Measurements from ENCODE around the gene RTN4R. TPM values are rescaled to one million over a fixed set of nuclear protein-coding genes. Genes with fewer than 3 reads are reported as not detected.
A peak's percentile ranks its signal among the peaks of the same experiment; 100 is the strongest.
"Not testable (repeated sequence)": the region's sequence is repeated elsewhere in the genome, so short reads cannot be mapped to it uniquely, and the experiment has no call there.

The RTN4R gene
- polyA plus RNA-seq, 4 donors: 2.9 to 25.7 (median 4.4) TPM

DNA sequence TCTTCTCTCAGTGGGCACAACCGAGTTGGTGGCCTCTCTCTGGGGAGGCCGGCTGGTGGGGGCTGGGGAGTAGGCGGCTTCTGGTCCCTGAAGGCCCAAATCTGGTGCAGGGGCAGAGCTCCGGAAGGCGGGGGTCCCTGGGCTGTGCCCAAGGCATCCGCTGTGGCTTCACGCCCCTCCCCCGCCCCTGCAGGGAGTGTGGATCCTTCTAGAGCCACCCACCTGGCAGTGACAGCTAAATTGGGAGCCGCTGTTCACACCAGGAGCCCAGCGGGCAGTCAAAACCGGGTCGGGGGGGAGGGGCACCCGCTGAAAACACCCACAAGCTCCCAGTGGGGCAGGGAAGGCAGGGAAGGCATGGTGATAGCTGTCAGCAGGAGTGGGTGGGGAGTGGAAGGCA, 4.6 kb upstream of the RTN4R start:
- no peaks in the 10 kb centered on the region for H3K36me3 ChIP-seq (ENCODE audit: control insufficient read depth in 3 of 3, insufficient read depth in 2 of 3, low read depth in 1 of 3, low read length in 3 of 3)
- H3K4me3 ChIP-seq (ENCODE audit: low read depth in 1 of 3, low read length in 3 of 3): no peak overlapping the region
- no peak overlapping the region for H3K27ac ChIP-seq (ENCODE audit: low read depth in 1 of 3, low read length in 2 of 3)
- 78 to 83% (median 83%) methylated on average over 13 of the region's 13 CpGs for WGBS, 3 donors
- H3K9me3 ChIP-seq (ENCODE audit: control insufficient read depth in 2 of 2, insufficient read depth in 1 of 2, low read depth in 1 of 2, low read length in 1 of 2): no peaks in the 10 kb centered on the region
- DNase-seq (no peak), FAIRE-seq (no peak)
- H3K27me3 ChIP-seq (ENCODE audit: control insufficient read depth in 3 of 3, insufficient read depth in 3 of 3, low read length in 3 of 3): no peaks in the 10 kb centered on the region
- peaks cover 0 to 5% (median 0%) of the 10 kb centered on the region in 3 donors for H3K4me1 ChIP-seq (ENCODE audit: control insufficient read depth in 3 of 3, insufficient read depth in 2 of 3, low read depth in 1 of 3, low read length in 2 of 3)

DNA sequence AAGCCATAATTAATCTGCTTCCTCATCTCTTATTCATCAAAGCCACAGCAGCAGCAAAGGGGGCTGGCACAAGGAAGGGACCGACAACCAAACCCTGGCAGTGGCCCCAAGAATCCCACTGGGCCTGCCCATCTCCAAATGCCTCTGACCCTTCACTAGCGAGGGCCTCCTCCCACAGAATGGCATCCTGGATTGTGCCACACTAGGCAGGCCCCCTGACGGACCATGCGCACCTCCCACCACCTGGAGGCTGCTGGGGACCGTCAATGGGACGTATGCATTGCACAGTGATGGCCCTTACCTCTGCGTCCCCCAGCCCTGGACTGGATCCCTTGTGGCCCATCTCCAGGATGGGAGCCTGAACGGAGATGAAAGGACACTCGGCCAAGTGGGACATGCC, 4.1 kb upstream of the RTN4R start:
- FAIRE-seq (no peak), DNase-seq (no peak)
- Histone ChIP-seq H3K27ac (ENCODE audit: low read depth in 1 of 3, low read length in 2 of 3) (no peak overlapping the region), H3K9me3 (ENCODE audit: control insufficient read depth in 2 of 2, insufficient read depth in 1 of 2, low read depth in 1 of 2, low read length in 1 of 2) (no peaks in the 10 kb centered on the region), H3K27me3 (ENCODE audit: control insufficient read depth in 3 of 3, insufficient read depth in 3 of 3, low read length in 3 of 3) (peaks cover 0 to 4% (median 0%) of the 10 kb centered on the region in 3 donors), H3K4me3 (ENCODE audit: low read depth in 1 of 3, low read length in 3 of 3) (no peak overlapping the region), H3K4me1 (ENCODE audit: control insufficient read depth in 3 of 3, insufficient read depth in 2 of 3, low read depth in 1 of 3, low read length in 2 of 3) (peaks cover 0 to 9% (median 0%) of the 10 kb centered on the region in 3 donors), H3K36me3 (ENCODE audit: control insufficient read depth in 3 of 3, insufficient read depth in 2 of 3, low read depth in 1 of 3, low read length in 3 of 3) (no peaks in the 10 kb centered on the region)
- 87 to 90% (median 88%) methylated on average over 9 of the region's 9 CpGs for WGBS, 3 donors

DNA sequence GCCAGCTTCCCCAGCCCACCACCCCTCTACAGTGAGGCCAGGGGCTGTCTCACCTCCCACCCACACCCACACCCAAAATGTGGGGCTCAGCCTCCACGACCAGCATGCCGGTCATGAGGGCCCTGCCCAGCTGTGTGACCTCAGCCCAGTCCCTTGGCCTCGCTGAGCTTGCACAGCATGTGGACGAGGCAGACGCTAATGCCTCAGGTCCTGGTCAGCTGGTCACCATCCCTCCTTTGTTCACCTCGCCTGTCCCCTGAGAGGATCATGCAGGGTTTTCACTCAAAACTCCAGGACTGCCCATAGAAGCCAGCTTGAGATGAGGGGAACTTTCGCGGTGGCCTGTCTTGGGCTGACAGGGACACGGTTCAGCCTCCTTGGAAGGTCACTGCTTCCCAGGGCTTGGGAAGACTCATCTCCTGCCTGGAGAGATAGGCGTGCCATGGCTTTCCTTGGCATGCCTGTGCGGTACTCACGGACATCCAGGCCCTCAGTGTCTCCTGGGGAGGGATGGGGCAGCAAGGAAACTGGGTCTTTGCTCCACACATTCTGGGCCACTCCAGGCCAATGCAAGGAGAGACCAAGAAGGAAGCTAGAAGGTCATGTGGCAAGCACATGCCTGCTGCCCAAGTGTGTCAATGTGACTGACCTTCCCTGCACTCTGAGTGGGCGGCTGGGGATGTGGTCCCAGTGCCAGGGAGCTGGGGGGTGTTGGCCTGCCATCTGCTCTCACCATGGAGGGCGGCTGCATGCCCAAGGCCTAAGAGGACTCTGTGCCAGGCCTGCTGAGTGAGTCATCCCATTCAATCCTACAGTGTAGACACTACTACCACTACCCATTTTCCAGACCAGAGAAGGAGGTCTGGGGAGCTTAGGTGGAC, 3.2 kb upstream of the RTN4R start:
- H3K9me3 ChIP-seq (ENCODE audit: control insufficient read depth in 2 of 2, insufficient read depth in 1 of 2, low read depth in 1 of 2, low read length in 1 of 2): no peaks in the 10 kb centered on the region
- H3K27me3 ChIP-seq (ENCODE audit: control insufficient read depth in 3 of 3, insufficient read depth in 3 of 3, low read length in 3 of 3): peaks cover 0 to 6% (median 0%) of the 10 kb centered on the region in 3 donors
- H3K4me1 ChIP-seq (ENCODE audit: control insufficient read depth in 3 of 3, insufficient read depth in 2 of 3, low read depth in 1 of 3, low read length in 2 of 3): peaks cover 0 to 12% (median 0%) of the 10 kb centered on the region in 3 donors
- no peak overlapping the region for H3K4me3 ChIP-seq (ENCODE audit: low read depth in 1 of 3, low read length in 3 of 3)
- no peak overlapping the region for H3K27ac ChIP-seq (ENCODE audit: low read depth in 1 of 3, low read length in 2 of 3)
- H3K36me3 ChIP-seq (ENCODE audit: control insufficient read depth in 3 of 3, insufficient read depth in 2 of 3, low read depth in 1 of 3, low read length in 3 of 3): no peaks in the 10 kb centered on the region
- no peak for DNase-seq
- WGBS, 3 donors: 82 to 91% (median 83%) methylated on average over 12 to 14 of the region's 14 CpGs
- FAIRE-seq: no peak

DNA sequence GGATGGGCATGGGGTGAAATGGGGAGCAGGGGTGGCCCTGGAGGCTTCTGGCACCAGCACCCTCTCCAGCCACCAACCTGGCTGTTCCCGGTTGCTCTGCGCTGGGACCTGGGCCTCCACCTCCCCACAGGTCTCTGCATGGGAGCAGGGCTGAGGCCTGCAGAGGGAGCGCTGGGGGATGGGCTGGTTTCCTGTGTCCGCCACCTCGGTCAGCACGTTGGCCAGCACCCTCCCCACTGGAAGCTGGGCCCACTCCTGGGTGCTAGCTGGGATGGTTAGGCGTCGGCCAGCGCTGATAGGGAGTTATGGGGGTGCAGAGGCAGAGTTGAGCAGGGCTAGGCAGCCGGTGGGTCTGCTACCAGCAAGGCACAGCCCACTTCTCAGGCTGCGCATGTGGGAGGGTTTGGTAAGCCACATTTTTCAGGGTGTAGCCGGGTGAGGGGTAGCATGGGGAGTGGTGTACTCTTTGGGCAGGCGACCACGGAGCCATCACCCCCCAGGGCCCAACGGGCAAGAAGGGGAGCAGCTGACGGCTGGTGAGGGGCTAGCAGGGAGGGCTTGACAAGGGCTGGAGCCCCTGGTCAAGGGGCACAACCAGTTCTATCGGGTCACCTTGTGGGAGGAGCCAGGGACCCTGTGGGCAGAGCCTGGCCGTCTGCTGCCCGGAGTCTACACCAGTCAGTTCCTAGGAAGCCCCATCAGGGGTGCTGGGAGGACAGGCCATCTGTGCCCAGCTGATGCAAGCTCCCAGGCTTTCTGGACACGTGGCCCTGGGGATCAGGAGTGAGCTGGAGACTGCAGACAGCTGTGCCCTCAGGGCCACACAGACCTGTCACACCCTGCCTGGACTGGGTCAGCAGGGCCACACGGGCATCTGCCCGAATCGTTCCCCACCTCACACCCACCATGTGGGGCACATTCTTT, 2.3 kb upstream of the RTN4R start:
- H3K27me3 ChIP-seq (ENCODE audit: control insufficient read depth in 3 of 3, insufficient read depth in 3 of 3, low read length in 3 of 3); H3K27ac ChIP-seq (ENCODE audit: low read depth in 1 of 3, low read length in 2 of 3); H3K9me3 ChIP-seq (ENCODE audit: control insufficient read depth in 2 of 2, insufficient read depth in 1 of 2, low read depth in 1 of 2, low read length in 1 of 2); DNase-seq; FAIRE-seq; H3K36me3 ChIP-seq (ENCODE audit: control insufficient read depth in 3 of 3, insufficient read depth in 2 of 3, low read depth in 1 of 3, low read length in 3 of 3); H3K4me3 ChIP-seq (ENCODE audit: low read depth in 1 of 3, low read length in 3 of 3): not testable (repeated sequence)
- peaks cover 0 to 12% (median 0%) of the 10 kb centered on the region in 3 donors for H3K4me1 ChIP-seq (ENCODE audit: control insufficient read depth in 3 of 3, insufficient read depth in 2 of 3, low read depth in 1 of 3, low read length in 2 of 3)
- 69 to 77% (median 75%) methylated on average over 17 to 23 of the region's 23 CpGs for WGBS, 3 donors

DNA sequence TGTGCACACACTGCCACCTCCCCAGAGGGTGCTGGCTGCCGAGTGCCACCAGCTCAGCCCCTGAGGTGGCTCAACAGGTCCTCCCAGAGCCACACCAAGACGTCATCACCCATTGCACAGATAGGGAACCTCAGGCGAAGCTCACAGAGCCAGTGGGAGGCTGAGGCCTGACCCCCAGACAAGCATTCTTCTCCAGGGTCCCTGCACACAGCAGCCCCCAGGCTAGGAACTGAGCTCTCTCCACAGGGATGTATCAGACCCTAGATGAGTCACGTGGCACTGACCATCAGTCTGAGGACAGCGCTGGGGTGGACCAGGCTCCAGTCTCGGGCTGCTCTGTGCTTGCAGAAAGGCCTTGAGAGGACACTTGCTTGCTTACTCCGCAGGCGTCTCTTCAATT, 1.6 kb upstream of the RTN4R start:
- peaks cover 0 to 12% (median 0%) of the 10 kb centered on the region in 3 donors for H3K4me1 ChIP-seq (ENCODE audit: control insufficient read depth in 3 of 3, insufficient read depth in 2 of 3, low read depth in 1 of 3, low read length in 2 of 3)
- H3K36me3 ChIP-seq (ENCODE audit: control insufficient read depth in 3 of 3, insufficient read depth in 2 of 3, low read depth in 1 of 3, low read length in 3 of 3); H3K27ac ChIP-seq (ENCODE audit: low read depth in 1 of 3, low read length in 2 of 3); FAIRE-seq; H3K4me3 ChIP-seq (ENCODE audit: low read depth in 1 of 3, low read length in 3 of 3); H3K27me3 ChIP-seq (ENCODE audit: control insufficient read depth in 3 of 3, insufficient read depth in 3 of 3, low read length in 3 of 3); DNase-seq; H3K9me3 ChIP-seq (ENCODE audit: control insufficient read depth in 2 of 2, insufficient read depth in 1 of 2, low read depth in 1 of 2, low read length in 1 of 2): not testable (repeated sequence)
- WGBS, 3 donors: 68 to 82% (median 80%) methylated on average over 7 to 8 of the region's 8 CpGs

DNA sequence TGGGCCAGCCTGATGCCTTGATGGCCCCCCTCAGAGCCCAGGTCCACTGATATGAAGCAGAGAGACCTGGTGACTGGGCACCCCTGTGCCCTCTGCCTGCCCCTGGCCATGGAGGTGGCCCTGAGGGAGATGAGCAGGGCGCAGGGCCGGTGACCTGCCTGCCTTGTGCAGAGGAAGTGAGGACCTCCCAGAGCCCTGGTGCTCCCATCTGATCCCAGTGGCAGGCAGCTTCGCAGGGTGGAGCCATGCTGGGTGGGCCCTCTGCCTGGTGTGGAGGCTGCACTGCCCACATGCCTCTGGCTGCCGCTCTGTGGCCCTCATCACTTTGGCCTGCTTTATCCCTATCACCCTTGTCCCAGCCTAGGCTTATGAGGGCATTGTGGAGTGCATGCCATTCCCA, 1.1 kb upstream of the RTN4R start:
- DNase-seq: not testable (repeated sequence)

DNA sequence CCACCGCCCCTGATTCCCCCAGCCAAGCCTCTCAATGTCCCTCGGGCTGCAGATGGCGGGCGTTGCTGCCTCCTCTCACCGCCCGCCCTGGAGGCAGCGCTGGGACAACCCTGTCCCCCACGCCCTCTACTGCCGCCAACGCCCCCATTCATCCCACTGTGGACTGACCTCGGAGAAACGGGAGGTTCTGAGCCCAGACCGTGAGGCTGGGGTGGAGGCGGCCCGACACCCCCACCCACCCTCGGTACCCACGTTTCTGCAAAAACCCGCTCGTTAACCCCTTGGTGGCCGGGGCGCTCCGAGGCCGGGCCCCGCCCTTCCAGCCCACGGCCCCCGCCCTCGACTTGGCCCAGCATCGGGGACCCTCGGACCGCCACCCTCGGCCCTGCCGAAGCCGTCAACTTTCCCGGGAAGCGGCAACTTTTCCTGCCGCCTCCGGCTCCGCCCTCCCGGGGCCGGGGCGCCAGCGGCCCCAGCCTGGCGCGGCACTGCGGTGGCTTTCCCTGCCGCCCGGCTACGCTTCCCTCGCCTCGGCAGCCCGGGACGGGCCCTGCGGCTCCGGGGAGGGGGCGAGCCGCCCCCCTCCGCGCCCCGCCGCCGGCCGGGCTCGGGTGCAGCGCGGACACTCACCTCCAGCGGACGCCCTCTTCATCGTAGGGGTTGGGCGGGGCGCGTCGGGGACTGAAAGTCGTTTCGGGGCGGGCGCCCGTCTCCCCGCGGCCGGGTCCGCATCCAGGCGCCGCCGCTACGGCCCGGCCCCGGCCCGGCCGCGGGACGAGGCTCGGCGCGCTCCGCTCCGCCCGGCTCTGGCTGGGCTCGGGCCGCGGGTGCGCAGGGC, 458 bp downstream of the RTN4R start:
- DNase-seq (peak; percentile 27 to 63), FAIRE-seq (no peak)
- no peaks in the 10 kb centered on the region for H3K9me3 ChIP-seq (ENCODE audit: control insufficient read depth in 2 of 2, insufficient read depth in 1 of 2, low read depth in 1 of 2, low read length in 1 of 2)
- H3K4me3 ChIP-seq (ENCODE audit: low read depth in 1 of 3, low read length in 3 of 3): peak overlapping the region; percentile 17 to 71 (median 19)
- H3K36me3 ChIP-seq (ENCODE audit: control insufficient read depth in 3 of 3, insufficient read depth in 2 of 3, low read depth in 1 of 3, low read length in 3 of 3): no peaks in the 10 kb centered on the region
- 1 to 2% (median 2%) methylated on average over 60 to 101 of the region's 101 CpGs for WGBS, 3 donors
- H3K27ac ChIP-seq (ENCODE audit: low read depth in 1 of 3, low read length in 2 of 3): peak overlapping the region in 1 of 3 donors; percentile 57
- peaks cover 0 to 14% (median 0%) of the 10 kb centered on the region in 3 donors for H3K4me1 ChIP-seq (ENCODE audit: control insufficient read depth in 3 of 3, insufficient read depth in 2 of 3, low read depth in 1 of 3, low read length in 2 of 3)
- H3K27me3 ChIP-seq (ENCODE audit: control insufficient read depth in 3 of 3, insufficient read depth in 3 of 3, low read length in 3 of 3): peaks cover 0 to 6% (median 0%) of the 10 kb centered on the region in 3 donors

More for the DNA sequence above, 1.1 kb upstream of the RTN4R start:
- H3K9me3 ChIP-seq (ENCODE audit: control insufficient read depth in 2 of 2, insufficient read depth in 1 of 2, low read depth in 1 of 2, low read length in 1 of 2); H3K36me3 ChIP-seq (ENCODE audit: control insufficient read depth in 3 of 3, insufficient read depth in 2 of 3, low read depth in 1 of 3, low read length in 3 of 3); H3K27ac ChIP-seq (ENCODE audit: low read depth in 1 of 3, low read length in 2 of 3); H3K27me3 ChIP-seq (ENCODE audit: control insufficient read depth in 3 of 3, insufficient read depth in 3 of 3, low read length in 3 of 3); FAIRE-seq; H3K4me3 ChIP-seq (ENCODE audit: low read depth in 1 of 3, low read length in 3 of 3): not testable (repeated sequence)
- WGBS, 3 donors: 67 to 93% (median 91%) methylated on average over 2 to 4 of the region's 4 CpGs
- peaks cover 0 to 12% (median 0%) of the 10 kb centered on the region in 3 donors for H3K4me1 ChIP-seq (ENCODE audit: control insufficient read depth in 3 of 3, insufficient read depth in 2 of 3, low read depth in 1 of 3, low read length in 2 of 3)
